Measurements from ENCODE around the gene ASB3. TPM values are rescaled to one million over a fixed set of nuclear protein-coding genes. Genes with fewer than 3 reads are reported as not detected.

ASB3 gene
- polyA plus RNA-seq, 1 donor (not counting 4 experiments of a cell fraction or from before 2014, with no cell fraction given) = 16.6 TPM

DNA sequence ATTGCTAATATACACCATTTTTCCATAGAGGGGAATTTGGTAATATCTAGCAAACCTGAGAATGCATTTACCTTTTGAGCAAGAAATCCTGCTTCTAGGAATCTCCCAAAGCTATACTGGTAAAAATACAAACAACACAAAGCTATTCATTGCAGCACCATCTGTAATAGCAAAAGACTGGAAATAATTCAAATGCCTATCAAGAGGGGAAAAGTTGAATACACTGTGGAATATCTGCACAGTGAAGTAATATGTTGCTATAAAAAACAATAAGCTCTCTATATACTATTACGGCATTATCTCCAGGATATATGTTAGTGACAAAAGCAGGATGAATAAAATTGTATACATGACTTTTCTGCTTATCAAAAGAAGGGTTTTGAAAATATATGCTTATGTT, 131.5 kb downstream of the ASB3 start:
- TF ChIP-seq, protein P1, sequence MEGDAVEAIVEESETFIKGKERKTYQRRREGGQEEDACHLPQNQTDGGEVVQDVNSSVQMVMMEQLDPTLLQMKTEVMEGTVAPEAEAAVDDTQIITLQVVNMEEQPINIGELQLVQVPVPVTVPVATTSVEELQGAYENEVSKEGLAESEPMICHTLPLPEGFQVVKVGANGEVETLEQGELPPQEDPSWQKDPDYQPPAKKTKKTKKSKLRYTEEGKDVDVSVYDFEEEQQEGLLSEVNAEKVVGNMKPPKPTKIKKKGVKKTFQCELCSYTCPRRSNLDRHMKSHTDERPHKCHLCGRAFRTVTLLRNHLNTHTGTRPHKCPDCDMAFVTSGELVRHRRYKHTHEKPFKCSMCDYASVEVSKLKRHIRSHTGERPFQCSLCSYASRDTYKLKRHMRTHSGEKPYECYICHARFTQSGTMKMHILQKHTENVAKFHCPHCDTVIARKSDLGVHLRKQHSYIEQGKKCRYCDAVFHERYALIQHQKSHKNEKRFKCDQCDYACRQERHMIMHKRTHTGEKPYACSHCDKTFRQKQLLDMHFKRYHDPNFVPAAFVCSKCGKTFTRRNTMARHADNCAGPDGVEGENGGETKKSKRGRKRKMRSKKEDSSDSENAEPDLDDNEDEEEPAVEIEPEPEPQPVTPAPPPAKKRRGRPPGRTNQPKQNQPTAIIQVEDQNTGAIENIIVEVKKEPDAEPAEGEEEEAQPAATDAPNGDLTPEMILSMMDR (optimal IDR thresholded peaks at IDR 0.05 in 1 of 3, IDR thresholded peaks at IDR 0.05 in 1 of 3, conservative IDR thresholded peaks at IDR 0.05 in 1 of 3; ENCODE audit: extremely low read depth in 1 of 3, insufficient read depth in 2 of 3, low read length in 3 of 3) = no peak
- TF ChIP-seq EZH2 (IDR thresholded peaks at IDR 0.05; ENCODE audit: low read length) = no peak
- Histone ChIP-seq H3K36me3 (ENCODE audit: control insufficient read depth in 2 of 2, extremely low read depth in 1 of 2, insufficient read depth in 2 of 2, low read length in 2 of 2) (no peaks in the 10 kb centered on the region), H3K4me3 (ENCODE audit: control insufficient read depth in 2 of 3, extremely low read depth in 1 of 3, insufficient read depth in 2 of 3, low read depth in 1 of 3, low read length in 3 of 3) (no peak overlapping the region), H2AFZ (ENCODE audit: control insufficient read depth, low read length) (no peak overlapping the region), H3K9me3 (ENCODE audit: control insufficient read depth, low read depth, low read length) (no peaks in the 10 kb centered on the region), H3K27me3 (ENCODE audit: control insufficient read depth, extremely low read depth, insufficient read depth, low read length) (no peaks in the 10 kb centered on the region), H3K4me1 (ENCODE audit: control insufficient read depth, extremely low read depth, insufficient read depth, low read length) (no peaks in the 10 kb centered on the region), H3K79me2 (ENCODE audit: control insufficient read depth, insufficient read depth, low read length) (no peaks in the 10 kb centered on the region), H3K4me2 (ENCODE audit: control insufficient read depth, extremely low read depth, insufficient read depth, low read depth, low read length) (no peak overlapping the region), H3K9ac (ENCODE audit: control insufficient read depth, extremely low read depth, insufficient read depth, low read length) (no peak overlapping the region), H3K9me1 (ENCODE audit: control insufficient read depth, extremely low read depth, insufficient read depth, low read length) (no peaks in the 10 kb centered on the region), H3K27ac (ENCODE audit: control insufficient read depth, insufficient read depth, low read length) (no peak overlapping the region), H4K20me1 (ENCODE audit: control insufficient read depth, extremely low read depth, insufficient read depth, low read length) (no peaks in the 10 kb centered on the region)
- DNase-seq (ENCODE audit: low read depth, low spot score) = no peak
- no peak for FAIRE-seq
- dilution Hi-C loops (cut with MboI; ENCODE audit: extremely low pct_ligation_motif_present, low sequenced_read_pairs) = no loop called here

DNA sequence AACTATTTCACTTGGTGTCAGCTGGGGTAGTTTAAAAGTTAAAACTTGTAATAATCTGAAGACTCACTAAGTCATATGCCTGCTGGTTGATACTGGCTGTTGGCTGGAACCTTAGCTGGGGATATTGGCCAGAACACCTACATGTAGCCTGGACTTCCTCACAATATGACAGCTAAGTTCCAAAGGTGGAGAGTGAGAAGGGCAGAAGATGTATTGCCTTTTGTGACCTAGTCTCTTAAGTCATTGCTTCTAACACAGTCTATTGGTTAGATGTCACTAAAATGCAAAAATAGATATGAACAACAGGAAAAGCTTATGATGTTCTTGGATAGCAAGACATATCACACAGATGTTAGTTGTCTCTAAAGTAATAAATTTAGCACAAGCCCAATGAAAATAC, 132.4 kb downstream of the ASB3 start:
- H3K4me3 ChIP-seq (ENCODE audit: control insufficient read depth in 2 of 3, extremely low read depth in 1 of 3, insufficient read depth in 2 of 3, low read depth in 1 of 3, low read length in 3 of 3) = no peak overlapping the region
- no peaks in the 10 kb centered on the region for H3K9me1 ChIP-seq (ENCODE audit: control insufficient read depth, extremely low read depth, insufficient read depth, low read length)
- H2AFZ ChIP-seq (ENCODE audit: control insufficient read depth, low read length) = no peak overlapping the region
- H3K4me1 ChIP-seq (ENCODE audit: control insufficient read depth, extremely low read depth, insufficient read depth, low read length) = no peaks in the 10 kb centered on the region
- H3K27ac ChIP-seq (ENCODE audit: control insufficient read depth, insufficient read depth, low read length) = no peak overlapping the region
- no peak for TF ChIP-seq EZH2 (IDR thresholded peaks at IDR 0.05; ENCODE audit: low read length)
- TF ChIP-seq, protein P1 (optimal IDR thresholded peaks at IDR 0.05 in 1 of 3, IDR thresholded peaks at IDR 0.05 in 1 of 3, conservative IDR thresholded peaks at IDR 0.05 in 1 of 3; ENCODE audit: extremely low read depth in 1 of 3, insufficient read depth in 2 of 3, low read length in 3 of 3) = no peak
- dilution Hi-C loops (cut with MboI; ENCODE audit: extremely low pct_ligation_motif_present, low sequenced_read_pairs) = no loop called here
- H3K9ac ChIP-seq (ENCODE audit: control insufficient read depth, extremely low read depth, insufficient read depth, low read length) = no peak overlapping the region
- DNase-seq (ENCODE audit: low read depth, low spot score) (no peak), FAIRE-seq (no peak)
- H3K36me3 ChIP-seq (ENCODE audit: control insufficient read depth in 2 of 2, extremely low read depth in 1 of 2, insufficient read depth in 2 of 2, low read length in 2 of 2) = no peaks in the 10 kb centered on the region
- no peaks in the 10 kb centered on the region for H3K79me2 ChIP-seq (ENCODE audit: control insufficient read depth, insufficient read depth, low read length)
- no peaks in the 10 kb centered on the region for H4K20me1 ChIP-seq (ENCODE audit: control insufficient read depth, extremely low read depth, insufficient read depth, low read length)
- no peaks in the 10 kb centered on the region for H3K27me3 ChIP-seq (ENCODE audit: control insufficient read depth, extremely low read depth, insufficient read depth, low read length)
- no peak overlapping the region for H3K4me2 ChIP-seq (ENCODE audit: control insufficient read depth, extremely low read depth, insufficient read depth, low read depth, low read length)
- H3K9me3 ChIP-seq (ENCODE audit: control insufficient read depth, low read depth, low read length) = no peaks in the 10 kb centered on the region

Measured in keratinocyte (primary cell).